ENCODE measurements around the gene KCNJ14.

Gene KCNJ14

DNA sequence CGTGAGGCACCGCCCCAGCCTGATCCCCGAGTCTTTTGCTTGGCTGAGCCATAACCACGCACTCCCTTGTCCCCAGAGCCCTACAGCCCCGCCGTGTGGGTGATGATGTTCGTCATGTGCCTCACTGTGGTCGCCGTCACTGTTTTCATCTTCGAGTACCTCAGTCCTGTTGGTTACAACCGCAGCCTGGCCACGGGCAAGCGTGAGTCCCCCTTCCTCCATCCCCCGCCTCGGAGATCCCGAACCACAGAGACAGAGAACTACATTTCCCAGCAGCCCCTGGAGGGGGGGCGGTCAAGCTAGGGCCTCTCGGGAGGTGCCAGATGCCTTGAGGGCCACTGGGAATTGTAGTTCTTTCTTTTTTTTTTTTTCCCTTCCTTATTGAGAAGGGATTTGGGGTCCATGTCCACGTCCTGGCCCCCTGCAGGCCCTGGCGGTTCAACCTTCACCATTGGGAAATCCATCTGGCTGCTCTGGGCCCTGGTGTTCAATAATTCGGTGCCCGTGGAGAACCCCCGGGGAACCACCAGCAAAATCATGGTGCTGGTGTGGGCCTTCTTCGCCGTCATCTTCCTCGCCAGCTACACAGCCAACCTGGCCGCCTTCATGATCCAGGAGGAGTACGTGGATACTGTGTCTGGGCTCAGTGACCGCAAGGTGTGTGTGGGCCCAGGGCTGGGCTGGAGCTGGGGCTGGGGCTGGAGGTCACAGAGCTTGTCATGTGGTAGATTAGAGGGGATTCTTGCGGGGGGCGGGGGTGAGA is 36.0 kb upstream of the KCNJ14 start:
- H3K4me1 ChIP-seq: peaks cover 36 to 65% (median 54%) of the 10 kb centered on the region in 10 experiments
- H3K27me3 ChIP-seq: peaks cover 9 to 18% (median 12%) of the 10 kb centered on the region in 11 experiments
- TF ChIP-seq Cebpa-rat (IDR thresholded peaks at IDR 0.05): no peak
- peak overlapping the region; percentile 28 to 62 (median 48); a peak in 17 of 20 replicates for H3K4me3 ChIP-seq
- no peaks in the 10 kb centered on the region for H3K9me3 ChIP-seq (replicated peaks in 1 of 11)
- peak overlapping the region; percentile 59 to 85 (median 76) for H3K4me2 ChIP-seq
- H3K27ac ChIP-seq: peak overlapping the region; percentile 17 to 73 (median 63); a peak in 20 of 22 replicates
- no peaks in the 10 kb centered on the region for H3K36me3 ChIP-seq
- H4K20me1 ChIP-seq: no peaks in the 10 kb centered on the region
- H3K9ac ChIP-seq: peak overlapping the region; percentile 37 to 70 (median 57); a peak in 20 of 22 replicates

DNA sequence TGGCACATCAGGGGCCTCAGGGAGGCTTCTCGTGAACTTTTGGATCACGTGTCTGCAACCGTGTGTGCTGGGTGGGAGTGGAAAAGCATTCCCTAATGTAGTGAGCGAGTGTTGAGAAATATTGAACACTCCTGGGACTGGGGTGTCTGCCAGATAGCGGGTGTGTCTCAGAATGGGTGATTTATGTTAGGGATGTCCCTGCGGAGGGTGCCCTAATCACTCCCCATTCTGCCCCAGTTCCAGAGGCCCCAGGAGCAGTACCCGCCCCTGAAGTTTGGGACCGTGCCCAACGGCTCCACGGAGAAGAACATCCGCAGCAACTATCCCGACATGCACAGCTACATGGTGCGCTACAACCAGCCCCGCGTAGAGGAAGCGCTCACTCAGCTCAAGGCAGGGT is 33.8 kb upstream of the KCNJ14 start:
- Histone ChIP-seq H3K27me3 (no peaks in the 10 kb centered on the region), H3K27ac (no peak overlapping the region), H3K36me3 (no peaks in the 10 kb centered on the region), H3K9me3 (replicated peaks in 1 of 11) (no peaks in the 10 kb centered on the region), H3K9ac (no peak overlapping the region), H3K4me1 (peaks cover 34 to 62% (median 47%) of the 10 kb centered on the region in 10 experiments), H4K20me1 (no peaks in the 10 kb centered on the region), H3K4me2 (peak overlapping the region in 2 of 11 experiments; percentile 15 to 32; a peak in 2 of 22 replicates), H3K4me3 (no peak overlapping the region)
- no peak for TF ChIP-seq Cebpa-rat (IDR thresholded peaks at IDR 0.05)

DNA sequence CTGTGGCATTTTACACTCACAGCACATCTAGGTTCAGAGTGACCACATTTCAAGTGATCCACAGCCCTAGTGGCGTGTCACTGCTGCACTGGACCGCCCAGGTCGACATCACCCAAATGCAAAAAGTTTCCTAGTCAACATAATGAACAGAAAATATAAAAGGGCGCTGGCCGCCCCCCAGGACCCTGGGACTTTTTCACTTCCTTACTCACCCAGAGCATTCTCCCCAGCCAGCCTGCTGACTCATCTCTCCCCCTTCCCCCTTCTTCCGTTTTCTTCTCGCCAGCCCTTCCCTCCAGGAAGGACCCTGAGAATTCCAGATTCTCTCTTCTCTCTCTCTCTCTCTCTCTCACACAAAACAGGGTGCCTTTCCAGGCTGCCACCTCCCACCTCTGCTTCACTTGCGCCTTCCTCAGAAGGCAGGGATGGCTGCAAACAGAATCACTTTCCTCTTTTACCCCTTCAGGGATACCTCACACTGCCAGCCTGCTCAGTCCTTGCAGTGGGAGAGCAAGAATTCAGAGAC is 30.6 kb upstream of the KCNJ14 start:
- no peak for TF ChIP-seq Cebpa-rat (IDR thresholded peaks at IDR 0.05)
- H3K27me3 ChIP-seq: no peaks in the 10 kb centered on the region
- H3K9me3 ChIP-seq (replicated peaks in 1 of 11): no peaks in the 10 kb centered on the region
- peak overlapping the region; percentile 38 to 76 (median 72); a peak in 20 of 22 replicates for H3K9ac ChIP-seq
- no peaks in the 10 kb centered on the region for H3K36me3 ChIP-seq
- H3K27ac ChIP-seq: peak overlapping the region; percentile 13 to 84 (median 81); a peak in 20 of 22 replicates
- H3K4me3 ChIP-seq: peak overlapping the region in 8 of 10 experiments; percentile 2 to 47 (median 34); a peak in 9 of 20 replicates
- H3K4me1 ChIP-seq: peaks cover 9 to 38% (median 20%) of the 10 kb centered on the region in 10 experiments; a peak in 19 of 20 replicates
- peak overlapping the region; percentile 51 to 91 (median 83) for H3K4me2 ChIP-seq
- no peaks in the 10 kb centered on the region for H4K20me1 ChIP-seq

DNA sequence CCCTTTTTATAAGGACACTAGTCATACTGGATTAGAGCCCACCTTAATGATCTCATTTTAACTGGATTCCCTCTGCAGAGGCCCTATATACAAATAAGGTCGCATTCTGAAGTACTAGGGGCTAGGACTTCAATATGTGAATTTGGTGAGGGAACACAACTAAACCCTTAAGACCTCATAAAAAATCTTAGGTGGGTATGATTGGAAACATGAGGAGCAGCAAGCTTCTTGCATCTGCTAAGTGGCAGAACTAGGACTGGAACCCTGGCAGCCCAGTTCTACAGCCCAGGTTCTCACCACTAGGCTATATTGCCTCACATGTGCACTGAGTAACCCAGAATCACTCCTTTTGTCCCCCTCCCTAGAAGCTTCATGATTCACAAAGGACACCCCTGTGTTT is 26.7 kb upstream of the KCNJ14 start:
- H3K27me3 ChIP-seq: no peaks in the 10 kb centered on the region

DNA sequence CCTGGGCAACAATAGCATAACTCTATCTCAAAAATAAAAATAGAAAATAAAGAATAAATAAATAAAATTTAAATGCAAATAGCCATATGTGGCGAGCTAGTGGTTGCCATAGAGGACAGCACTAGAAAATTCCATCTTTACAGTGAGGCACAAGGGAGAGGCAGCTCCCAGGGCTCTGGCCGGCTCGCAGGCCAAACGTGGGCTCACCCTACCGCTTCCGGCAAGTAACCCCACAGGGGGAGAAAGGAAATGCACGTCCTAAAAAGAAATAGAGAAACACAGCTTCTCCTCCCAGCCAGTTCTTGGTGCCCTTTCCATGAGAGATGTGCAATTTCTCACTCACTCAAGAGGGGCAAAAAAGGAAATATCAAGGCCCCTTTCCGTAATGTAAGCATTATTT is 22.0 kb upstream of the KCNJ14 start:
- peak overlapping the region in 1 of 11 experiments; percentile 32; a peak in 2 of 22 replicates for H3K27ac ChIP-seq
- no peak overlapping the region for H3K4me3 ChIP-seq
- no peaks in the 10 kb centered on the region for H3K27me3 ChIP-seq
- H3K4me1 ChIP-seq: peaks cover 10 to 15% (median 13%) of the 10 kb centered on the region in 10 experiments
- no peaks in the 10 kb centered on the region; a peak in 1 of 22 replicates for H3K36me3 ChIP-seq
- no peak for TF ChIP-seq Cebpa-rat (IDR thresholded peaks at IDR 0.05)
- H3K9me3 ChIP-seq (replicated peaks in 1 of 11): peaks cover 0 to 18% (median 10%) of the 10 kb centered on the region in 11 experiments; a peak in 14 of 22 replicates
- peak overlapping the region; percentile 31 to 57 (median 47); a peak in 21 of 22 replicates for H3K4me2 ChIP-seq
- H4K20me1 ChIP-seq: no peaks in the 10 kb centered on the region
- peak overlapping the region in 1 of 11 experiments; percentile 39; a peak in 1 of 22 replicates for H3K9ac ChIP-seq

More for the DNA sequence above, 26.7 kb upstream of the KCNJ14 start:
- no peak overlapping the region for H3K27ac ChIP-seq
- H3K4me3 ChIP-seq: no peak overlapping the region
- no peak overlapping the region for H3K9ac ChIP-seq
- TF ChIP-seq Cebpa-rat (IDR thresholded peaks at IDR 0.05): no peak
- no peaks in the 10 kb centered on the region for H4K20me1 ChIP-seq
- no peak overlapping the region for H3K4me2 ChIP-seq
- peaks cover 14 to 33% (median 25%) of the 10 kb centered on the region in 10 experiments for H3K4me1 ChIP-seq
- H3K36me3 ChIP-seq: no peaks in the 10 kb centered on the region; a peak in 1 of 22 replicates
- H3K9me3 ChIP-seq (replicated peaks in 1 of 11): peaks cover 0 to 18% (median 10%) of the 10 kb centered on the region in 11 experiments; a peak in 14 of 22 replicates

DNA sequence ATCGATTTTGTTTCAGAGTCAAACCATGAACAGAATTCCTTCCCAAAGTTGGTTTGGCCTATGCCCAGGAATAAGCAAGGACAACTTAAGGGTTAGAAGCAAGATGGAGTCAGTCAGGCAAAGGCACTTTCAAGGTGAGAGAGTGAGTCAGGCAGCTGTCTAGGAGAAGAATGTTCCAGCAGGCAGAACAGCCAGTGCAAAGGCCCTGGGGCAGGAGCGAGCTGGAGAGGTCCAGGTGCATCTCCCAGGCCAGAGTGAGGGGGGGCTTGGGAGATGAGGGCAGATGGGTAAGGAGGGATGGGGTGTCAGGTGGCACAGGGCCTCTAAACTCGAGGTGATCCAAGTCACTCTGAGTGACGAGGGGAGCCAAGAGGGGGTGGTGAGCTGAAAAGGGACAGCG is 18.8 kb upstream of the KCNJ14 start:
- H3K27me3 ChIP-seq: peaks cover 0 to 4% (median 3%) of the 10 kb centered on the region in 11 experiments; a peak in 17 of 22 replicates
- TF ChIP-seq Cebpa-rat (IDR thresholded peaks at IDR 0.05): no peak
- no peaks in the 10 kb centered on the region for H3K36me3 ChIP-seq
- H3K4me2 ChIP-seq: no peak overlapping the region
- H3K9ac ChIP-seq: no peak overlapping the region
- no peak overlapping the region for H3K27ac ChIP-seq
- no peaks in the 10 kb centered on the region for H4K20me1 ChIP-seq
- peaks cover 10 to 15% (median 13%) of the 10 kb centered on the region in 10 experiments for H3K4me1 ChIP-seq
- H3K4me3 ChIP-seq: no peak overlapping the region
- H3K9me3 ChIP-seq (replicated peaks in 1 of 11): peaks cover 0 to 10% (median 2%) of the 10 kb centered on the region in 11 experiments; a peak in 13 of 22 replicates

DNA sequence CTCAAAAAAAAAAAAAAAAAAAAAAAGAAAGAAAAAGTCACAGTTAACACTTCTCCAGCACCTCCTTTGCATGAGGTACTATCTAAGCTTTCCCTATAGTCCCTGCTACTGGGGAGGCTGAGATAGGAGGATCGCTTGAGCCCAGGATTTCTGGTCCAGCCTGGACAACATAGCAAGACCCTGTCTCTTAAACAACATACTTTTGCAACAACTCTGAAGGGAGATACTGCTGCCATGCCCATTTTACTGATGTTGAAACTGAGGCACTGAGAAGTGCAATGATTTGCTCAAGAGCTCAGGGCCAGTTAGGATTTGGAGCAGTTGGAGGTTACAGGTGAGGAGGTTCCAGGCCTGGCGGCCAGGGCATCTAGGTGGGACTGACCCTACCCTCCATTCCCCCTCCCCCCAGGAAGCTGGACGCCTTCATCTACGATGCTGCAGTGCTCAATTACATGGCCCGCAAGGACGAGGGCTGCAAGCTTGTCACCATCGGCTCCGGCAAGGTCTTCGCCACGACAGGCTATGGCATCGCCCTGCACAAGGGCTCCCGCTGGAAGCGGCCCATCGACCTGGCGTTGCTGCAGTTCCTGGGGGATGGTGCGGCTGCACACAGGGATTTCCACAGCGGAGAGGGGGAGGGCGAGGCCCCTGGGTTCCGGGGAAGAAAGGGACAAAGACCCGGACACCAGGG is 13.9 kb upstream of the KCNJ14 start:
- TF ChIP-seq Cebpa-rat (IDR thresholded peaks at IDR 0.05): no peak
- Histone ChIP-seq H4K20me1 (peaks cover 0 to 3% (median 0%) of the 10 kb centered on the region in 11 experiments; a peak in 2 of 22 replicates), H3K4me2 (no peak overlapping the region)

DNA sequence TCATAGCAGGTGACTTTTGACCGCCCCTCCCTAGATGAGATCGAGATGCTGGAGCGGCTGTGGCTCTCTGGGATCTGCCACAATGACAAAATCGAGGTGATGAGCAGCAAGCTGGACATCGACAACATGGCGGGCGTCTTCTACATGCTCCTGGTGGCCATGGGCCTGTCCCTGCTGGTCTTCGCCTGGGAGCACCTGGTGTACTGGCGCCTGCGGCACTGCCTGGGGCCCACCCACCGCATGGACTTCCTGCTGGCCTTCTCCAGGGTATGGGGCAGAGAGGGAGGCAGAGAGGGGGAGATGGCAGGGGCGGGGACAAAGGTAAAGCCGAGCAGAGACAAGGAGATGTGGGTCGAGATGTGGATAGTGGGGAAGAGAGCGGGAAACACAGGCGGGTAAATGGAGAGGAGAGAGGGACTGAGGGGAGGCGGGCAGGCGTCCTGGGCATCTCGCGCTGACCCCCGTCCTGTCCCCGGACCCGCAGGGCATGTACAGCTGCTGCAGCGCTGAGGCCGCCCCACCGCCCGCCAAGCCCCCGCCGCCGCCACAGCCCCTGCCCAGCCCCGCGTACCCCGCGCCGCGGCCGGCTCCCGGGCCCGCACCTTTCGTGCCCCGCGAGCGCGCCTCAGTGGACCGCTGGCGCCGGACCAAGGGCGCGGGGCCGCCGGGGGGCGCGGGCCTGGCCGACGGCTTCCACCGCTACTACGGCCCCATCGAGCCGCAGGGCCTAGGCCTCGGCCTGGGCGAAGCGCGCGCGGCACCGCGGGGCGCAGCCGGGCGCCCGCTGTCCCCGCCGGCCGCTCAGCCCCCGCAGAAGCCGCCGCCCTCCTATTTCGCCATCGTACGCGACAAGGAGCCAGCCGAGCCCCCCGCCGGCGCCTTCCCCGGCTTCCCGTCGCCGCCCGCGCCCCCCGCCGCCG is 13.0 kb upstream of the KCNJ14 start:
- H3K4me1 ChIP-seq: peaks cover 29 to 33% (median 32%) of the 10 kb centered on the region in 10 experiments
- peaks cover 4 to 11% (median 7%) of the 10 kb centered on the region in 11 experiments for H3K36me3 ChIP-seq
- no peak for TF ChIP-seq Cebpa-rat (IDR thresholded peaks at IDR 0.05)
- H4K20me1 ChIP-seq: peaks cover 0 to 12% (median 0%) of the 10 kb centered on the region in 11 experiments; a peak in 4 of 22 replicates
- H3K4me2 ChIP-seq: no peak overlapping the region
- no peaks in the 10 kb centered on the region for H3K9me3 ChIP-seq (replicated peaks in 1 of 11)
- H3K4me3 ChIP-seq: no peak overlapping the region
- H3K27ac ChIP-seq: no peak overlapping the region
- no peak overlapping the region for H3K9ac ChIP-seq
- peaks cover 15 to 39% (median 37%) of the 10 kb centered on the region in 11 experiments for H3K27me3 ChIP-seq

More for the DNA sequence above, 13.9 kb upstream of the KCNJ14 start:
- Histone ChIP-seq H3K9me3 (replicated peaks in 1 of 11) (no peaks in the 10 kb centered on the region), H3K4me1 (peaks cover 21 to 24% (median 23%) of the 10 kb centered on the region in 10 experiments), H3K4me3 (no peak overlapping the region), H3K36me3 (peaks cover 0 to 2% (median 0%) of the 10 kb centered on the region in 11 experiments; a peak in 3 of 22 replicates), H3K27ac (no peak overlapping the region), H3K9ac (no peak overlapping the region), H3K27me3 (peaks cover 15 to 39% (median 37%) of the 10 kb centered on the region in 11 experiments)
